Cardiac muscle cell (in vitro differentiated cells and primary cell): Measurements from ENCODE around the gene SKI. TPM values are rescaled to one million over a fixed set of nuclear protein-coding genes. Genes with fewer than 3 reads are reported as not detected.

Experiments
- DNase-seq, 2 donors: peaks; one replicate each; pipeline versions ENCODE4 v3.0.0 to v3.0.0-alpha.2; 2010 to 2017; ENCODE audit warnings: low read depth in 1 of 2, low spot score in 1 of 2
- H3K27ac ChIP-seq: fragments of 200-600 bp; sonication (generic); 2 replicates; pipeline ENCODE4 v1.5.1; 2016
- H3K27me3 ChIP-seq: fragments of 200-600 bp; sonication (generic); 2 replicates; pipeline ENCODE4 v1.6.0; 2016; ENCODE audit warnings: control low read depth
- H3K36me3 ChIP-seq: fragments of 200-600 bp; sonication (generic); 2 replicates; pipeline ENCODE4 v1.5.1; 2016; ENCODE audit warnings: control low read depth
- H3K4me1 ChIP-seq: fragments of 200-600 bp; sonication (generic); 2 replicates; pipeline ENCODE4 v1.8.1; 2017; ENCODE audit warnings: low read depth, mild to moderate bottlenecking, mixed run types
- H3K4me3 ChIP-seq: fragments of 200-600 bp; sonication (generic); 2 replicates; pipeline ENCODE4 v1.5.1; 2016; ENCODE audit warnings: mild to moderate bottlenecking
- H3K9me3 ChIP-seq: fragments of 200-600 bp; sonication (generic); 2 replicates; pipeline ENCODE4 v1.5.1; 2017; ENCODE audit warnings: low read depth, mild to moderate bottlenecking, control low read depth
- polyA plus RNA-seq: library from polyadenylated mRNA; unstranded; fragments of >200 nt; fragmentation: Nextera tagmentation; extraction: Ambion mirVana; gene quantifications from 2 replicates; pipeline ENCODE4 v1.2.1, GENCODE V29; 2016
- total RNA-seq: library from RNA; depleted of rRNA; stranded (reverse); fragments of >200 nt; gene quantifications from 2 replicates; pipeline ENCODE4 v1.2.3, GENCODE V29; 2016
- TF ChIP-seq, protein P1 (sequence below): IDR thresholded peaks from 2 replicates; pipeline ENCODE4 v1.5.1; 2012; ENCODE audit warnings: low read depth, mild to moderate bottlenecking, low read length

Gene SKI
- total and polyA plus RNA-seq, 2 experiments from 2014 or later: 2.7 to 31.9 TPM

DNA sequence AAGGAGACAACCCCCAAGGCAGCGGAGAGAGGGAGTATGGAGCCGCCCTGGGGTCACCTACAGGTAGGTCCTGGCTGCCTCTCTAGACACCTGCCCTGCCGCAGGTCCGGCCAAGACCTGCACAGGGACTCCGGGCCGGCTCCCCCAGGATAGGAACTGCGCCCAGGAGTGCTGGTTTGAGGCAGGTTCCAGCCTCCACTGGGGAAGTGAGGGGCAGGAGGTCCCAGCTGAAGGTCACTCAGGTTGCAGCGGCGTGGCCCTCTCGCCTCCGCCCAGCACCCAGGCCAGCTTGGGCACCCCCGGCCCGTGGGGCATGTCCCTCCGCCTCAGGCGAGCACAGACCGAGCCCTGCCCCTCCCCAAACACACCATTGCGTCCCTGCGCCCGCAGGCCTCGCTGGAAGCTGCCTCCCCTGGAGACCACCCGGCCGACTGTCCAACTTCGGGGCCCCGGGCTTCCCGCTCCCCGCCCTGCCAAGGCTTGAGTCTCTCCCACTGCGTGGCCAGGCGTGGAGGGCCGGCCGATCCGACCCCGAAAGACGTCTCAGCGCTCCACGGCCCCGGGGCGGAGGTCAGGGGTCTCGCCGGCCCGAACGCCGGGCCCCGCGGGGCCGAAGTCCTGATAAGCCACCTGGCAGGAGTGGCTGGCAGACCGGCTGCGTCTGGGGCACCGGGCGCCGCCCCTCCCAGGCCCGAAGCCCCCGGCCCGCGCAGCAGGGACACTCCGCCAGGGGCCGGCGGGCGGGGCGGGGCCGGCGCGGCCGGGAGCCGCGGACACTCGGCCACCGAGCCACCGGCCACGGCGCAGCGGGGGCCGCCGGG is 1.4 kb upstream of the SKI start:
- peak overlapping the region; percentile 94 for H3K4me3 ChIP-seq
- H3K27me3 ChIP-seq: no peaks in the 10 kb centered on the region
- no peaks in the 10 kb centered on the region for H3K36me3 ChIP-seq
- no peaks in the 10 kb centered on the region for H3K9me3 ChIP-seq
- no peak for DNase-seq
- H3K4me1 ChIP-seq: peaks cover 21% of the 10 kb centered on the region
- peak overlapping the region; percentile 100 for H3K27ac ChIP-seq
- TF ChIP-seq, protein P1, sequence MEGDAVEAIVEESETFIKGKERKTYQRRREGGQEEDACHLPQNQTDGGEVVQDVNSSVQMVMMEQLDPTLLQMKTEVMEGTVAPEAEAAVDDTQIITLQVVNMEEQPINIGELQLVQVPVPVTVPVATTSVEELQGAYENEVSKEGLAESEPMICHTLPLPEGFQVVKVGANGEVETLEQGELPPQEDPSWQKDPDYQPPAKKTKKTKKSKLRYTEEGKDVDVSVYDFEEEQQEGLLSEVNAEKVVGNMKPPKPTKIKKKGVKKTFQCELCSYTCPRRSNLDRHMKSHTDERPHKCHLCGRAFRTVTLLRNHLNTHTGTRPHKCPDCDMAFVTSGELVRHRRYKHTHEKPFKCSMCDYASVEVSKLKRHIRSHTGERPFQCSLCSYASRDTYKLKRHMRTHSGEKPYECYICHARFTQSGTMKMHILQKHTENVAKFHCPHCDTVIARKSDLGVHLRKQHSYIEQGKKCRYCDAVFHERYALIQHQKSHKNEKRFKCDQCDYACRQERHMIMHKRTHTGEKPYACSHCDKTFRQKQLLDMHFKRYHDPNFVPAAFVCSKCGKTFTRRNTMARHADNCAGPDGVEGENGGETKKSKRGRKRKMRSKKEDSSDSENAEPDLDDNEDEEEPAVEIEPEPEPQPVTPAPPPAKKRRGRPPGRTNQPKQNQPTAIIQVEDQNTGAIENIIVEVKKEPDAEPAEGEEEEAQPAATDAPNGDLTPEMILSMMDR: no peak

DNA sequence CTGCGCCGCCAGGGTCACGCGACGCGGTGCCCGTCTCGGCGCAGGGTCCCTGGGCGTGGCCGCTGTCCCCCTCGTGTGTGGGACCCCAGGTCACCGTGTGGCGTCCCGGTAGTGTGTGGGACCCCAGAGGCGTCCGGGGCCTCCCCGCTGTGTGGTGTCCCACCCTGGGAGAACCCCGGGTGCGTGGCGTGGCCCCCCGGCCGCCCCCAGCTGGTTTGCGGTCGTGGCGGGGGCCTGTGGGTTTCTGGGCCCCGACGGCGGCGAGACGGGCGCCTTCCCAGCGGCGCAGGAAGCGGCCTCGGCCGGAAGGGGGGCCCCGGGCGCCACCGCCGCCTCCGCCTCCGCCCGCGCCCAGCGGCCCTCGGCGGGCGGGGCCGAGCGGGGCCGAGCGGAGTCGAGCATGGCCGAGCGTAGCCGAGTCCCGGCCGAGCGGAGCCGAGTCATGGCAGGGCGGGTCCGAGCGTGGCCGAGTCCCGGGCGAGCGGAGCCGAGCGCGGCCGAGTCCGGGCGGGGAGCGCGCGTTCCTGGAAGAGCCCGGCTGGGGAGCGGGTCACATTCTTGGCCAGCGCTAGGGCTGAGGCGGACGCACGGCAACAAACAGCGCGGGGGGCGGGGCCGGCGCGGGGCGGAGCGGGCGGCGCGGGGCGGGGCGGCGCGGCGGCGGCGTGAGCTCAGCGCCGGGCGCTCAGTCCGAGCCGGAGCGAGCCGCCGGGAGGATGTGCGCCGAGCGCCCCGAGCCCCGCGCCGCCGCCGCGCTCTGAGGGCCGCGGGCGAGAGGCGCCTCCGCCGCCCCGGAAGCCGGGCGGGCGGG is 568 bp upstream of the SKI start:
- peak overlapping the region; percentile 100 for H3K27ac ChIP-seq
- no peaks in the 10 kb centered on the region for H3K36me3 ChIP-seq
- peaks cover 30% of the 10 kb centered on the region for H3K4me1 ChIP-seq
- TF ChIP-seq, protein P1: no peak
- peak; percentile 98 to 99 for DNase-seq
- H3K4me3 ChIP-seq: peak overlapping the region; percentile 94
- H3K9me3 ChIP-seq: no peaks in the 10 kb centered on the region
- no peaks in the 10 kb centered on the region for H3K27me3 ChIP-seq

DNA sequence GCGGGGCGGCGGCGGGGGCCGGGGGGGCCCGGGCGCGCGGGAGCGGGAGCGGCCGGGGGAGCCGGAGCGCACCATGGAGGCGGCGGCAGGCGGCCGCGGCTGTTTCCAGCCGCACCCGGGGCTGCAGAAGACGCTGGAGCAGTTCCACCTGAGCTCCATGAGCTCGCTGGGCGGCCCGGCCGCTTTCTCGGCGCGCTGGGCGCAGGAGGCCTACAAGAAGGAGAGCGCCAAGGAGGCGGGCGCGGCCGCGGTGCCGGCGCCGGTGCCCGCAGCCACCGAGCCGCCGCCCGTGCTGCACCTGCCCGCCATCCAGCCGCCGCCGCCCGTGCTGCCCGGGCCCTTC is 546 bp downstream of the SKI start:
- no peaks in the 10 kb centered on the region for H3K36me3 ChIP-seq
- H3K4me1 ChIP-seq: peaks cover 41% of the 10 kb centered on the region
- peak overlapping the region; percentile 56 for H3K4me3 ChIP-seq
- H3K27me3 ChIP-seq: no peaks in the 10 kb centered on the region
- peak in 1 of 2 donors; percentile 38 for DNase-seq
- TF ChIP-seq, protein P1: no peak
- H3K27ac ChIP-seq: no peak overlapping the region
- no peaks in the 10 kb centered on the region for H3K9me3 ChIP-seq

DNA sequence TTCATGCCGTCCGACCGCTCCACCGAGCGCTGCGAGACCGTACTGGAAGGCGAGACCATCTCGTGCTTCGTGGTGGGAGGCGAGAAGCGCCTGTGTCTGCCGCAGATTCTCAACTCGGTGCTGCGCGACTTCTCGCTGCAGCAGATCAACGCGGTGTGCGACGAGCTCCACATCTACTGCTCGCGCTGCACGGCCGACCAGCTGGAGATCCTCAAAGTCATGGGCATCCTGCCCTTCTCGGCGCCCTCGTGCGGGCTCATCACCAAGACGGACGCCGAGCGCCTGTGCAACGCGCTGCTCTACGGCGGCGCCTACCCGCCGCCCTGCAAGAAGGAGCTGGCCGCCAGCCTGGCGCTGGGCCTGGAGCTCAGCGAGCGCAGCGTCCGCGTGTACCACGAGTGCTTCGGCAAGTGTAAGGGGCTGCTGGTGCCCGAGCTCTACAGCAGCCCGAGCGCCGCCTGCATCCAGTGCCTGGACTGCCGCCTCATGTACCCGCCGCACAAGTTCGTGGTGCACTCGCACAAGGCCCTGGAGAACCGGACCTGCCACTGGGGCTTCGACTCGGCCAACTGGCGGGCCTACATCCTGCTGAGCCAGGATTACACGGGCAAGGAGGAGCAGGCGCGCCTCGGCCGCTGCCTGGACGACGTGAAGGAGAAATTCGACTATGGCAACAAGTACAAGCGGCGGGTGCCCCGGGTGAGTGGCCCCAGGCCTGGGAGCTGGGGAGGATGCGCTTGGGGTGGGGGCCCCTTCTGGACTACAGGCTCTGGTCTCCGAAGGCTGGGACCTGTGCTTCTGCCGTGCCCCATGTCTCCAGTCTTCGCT is 1.1 kb downstream of the SKI start:
- H3K4me1 ChIP-seq: peaks cover 47% of the 10 kb centered on the region
- DNase-seq: peak; percentile 79 to 83
- no peaks in the 10 kb centered on the region for H3K9me3 ChIP-seq
- no peaks in the 10 kb centered on the region for H3K36me3 ChIP-seq
- H3K27ac ChIP-seq: peak overlapping the region; percentile 61
- no peaks in the 10 kb centered on the region for H3K27me3 ChIP-seq
- peak overlapping the region; percentile 56 for H3K4me3 ChIP-seq
- TF ChIP-seq, protein P1: peak; percentile 4
